Activated T-helper 2 cell treated with anti-CD3 and anti-CD28 coated beads, Interferon-gamma antibody, Interleukin-2, Interleukin-4, amounts not matched to agents 10 μg/mL and 5 μg/mL and 100 μg/mL, durations not matched to agents 14 hours and 24 hours and 36 hours (primary cell): ENCODE measurements around the gene NUP50. TPM values are rescaled to one million over a fixed set of nuclear protein-coding genes. Genes with fewer than 3 reads are reported as not detected.
A peak's percentile ranks its signal among the peaks of the same experiment; 100 is the strongest.

Experiments
- DNase-seq: peaks from one replicate; pipeline ENCODE4 v3.0.0; 2021; ENCODE audit warnings: low spot score
- H3K27ac Mint-ChIP-seq: one replicate; pipeline ENCODE4 v1.8.0; 2021; ENCODE audit warnings: mixed read lengths
- H3K27me3 Mint-ChIP-seq: one replicate; pipeline ENCODE4 v1.8.0; 2021; ENCODE audit warnings: low read depth, mixed read lengths
- H3K36me3 Mint-ChIP-seq: one replicate; pipeline ENCODE4 v1.8.0; 2021; ENCODE audit warnings: low read depth, mixed read lengths
- H3K4me1 Mint-ChIP-seq: one replicate; pipeline ENCODE4 v1.8.0; 2021; ENCODE audit warnings: low read depth, mixed read lengths
- H3K4me3 Mint-ChIP-seq: one replicate; pipeline ENCODE4 v1.8.0; 2021; ENCODE audit warnings: low read depth, mild to moderate bottlenecking, moderate library complexity, mixed read lengths
- H3K9me3 Mint-ChIP-seq: one replicate; pipeline ENCODE4 v1.8.0; 2021; ENCODE audit warnings: mixed read lengths
- intact Hi-C: fragments of 100-400 bp; cut with micrococcal nuclease; formaldehyde crosslinking; loops from one replicate; pipeline ENCODE4 v1.15.1; 2023
- total RNA-seq: library from RNA; stranded (reverse); gene quantifications from 2 replicates; pipeline ENCODE4 v1.2.3, GENCODE V29; 2022

NUP50 gene
- total RNA-seq = 150 and 165 TPM in 2 replicates

DNA sequence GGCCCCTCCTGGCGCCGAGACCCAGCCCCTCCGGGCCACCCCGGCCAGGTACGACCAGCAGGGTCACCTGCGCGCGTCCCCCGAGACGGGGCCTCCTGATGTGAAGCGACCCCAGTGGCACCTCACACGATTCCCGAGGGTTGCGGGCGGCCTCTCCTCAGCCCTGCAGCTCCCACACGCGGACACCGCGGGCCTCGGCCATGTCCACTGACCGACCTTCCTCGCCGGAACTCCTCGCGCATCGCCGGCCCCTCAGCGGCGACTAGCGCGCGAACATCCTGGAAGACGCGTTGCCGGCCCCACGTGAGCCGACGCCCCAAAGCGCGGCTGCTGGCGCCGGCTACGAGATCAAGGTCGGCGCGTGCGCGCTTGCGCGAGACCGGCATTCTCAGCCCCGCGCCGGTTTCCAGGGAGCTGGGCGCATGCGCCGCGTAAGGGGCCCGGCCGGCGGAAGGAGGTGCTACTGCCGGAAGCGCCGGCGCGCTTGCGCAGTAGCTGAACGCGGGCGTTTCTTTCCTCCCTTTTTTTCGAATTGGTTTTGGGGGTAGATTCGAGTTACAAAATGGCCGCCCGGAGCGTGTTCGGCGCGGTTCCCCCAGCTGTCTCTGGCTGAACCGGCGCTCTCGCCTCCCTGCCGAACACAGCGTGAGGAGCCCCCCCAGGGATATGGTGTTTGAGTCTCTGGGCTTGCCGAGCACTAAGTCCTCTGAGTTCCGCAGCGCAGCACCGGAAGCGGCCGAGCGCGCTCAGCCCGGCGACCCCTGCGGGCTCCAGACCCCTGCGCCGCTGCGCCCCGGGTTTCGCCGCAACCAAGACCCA lies at the start of gene NUP50:
Gene NUP50, plus strand, starts transcription at position 475 of the 819 bp plus-strand sequence. CDS start 4,253 bp downstream, outside the sequence.
- intact Hi-C loops = no loop called here
- Mint-ChIP-seq H3K4me1 (peaks cover 49% of the 10 kb centered on the region), H3K9me3 (no peaks in the 10 kb centered on the region), H3K4me3 (peak within 1 kb of the TSS; percentile 96), H3K36me3 (peaks cover 54% of the 10 kb centered on the region), H3K27ac (peak within 1 kb of the TSS; percentile 91), H3K27me3 (no peaks in the 10 kb centered on the region)
- peak; percentile 96 for DNase-seq

GRCh38 chr22:45120440-45120839 lies 43.3 kb upstream of the NUP50 start:
- H3K9me3 Mint-ChIP-seq = no peaks in the 10 kb centered on the region
- H3K4me3 Mint-ChIP-seq = no peak overlapping the region
- no peak overlapping the region for H3K27ac Mint-ChIP-seq
- intact Hi-C loops = no loop called here
- peaks cover 4% of the 10 kb centered on the region for H3K27me3 Mint-ChIP-seq
- DNase-seq = no peak
- no peaks in the 10 kb centered on the region for H3K36me3 Mint-ChIP-seq
- no peaks in the 10 kb centered on the region for H3K4me1 Mint-ChIP-seq

- no peaks in the 10 kb centered on the region for H3K36me3 Mint-ChIP-seq
- no peak for DNase-seq
- intact Hi-C loops = no loop called here
- H3K4me3 Mint-ChIP-seq = no peak overlapping the region
- H3K27ac Mint-ChIP-seq = no peak overlapping the region
- peaks cover 4% of the 10 kb centered on the region for H3K27me3 Mint-ChIP-seq
- H3K9me3 Mint-ChIP-seq = no peaks in the 10 kb centered on the region
- H3K4me1 Mint-ChIP-seq = no peaks in the 10 kb centered on the region
These were observed 42.8 kb upstream of the NUP50 start for GRCh38 chr22:45120931-45121330.

DNA sequence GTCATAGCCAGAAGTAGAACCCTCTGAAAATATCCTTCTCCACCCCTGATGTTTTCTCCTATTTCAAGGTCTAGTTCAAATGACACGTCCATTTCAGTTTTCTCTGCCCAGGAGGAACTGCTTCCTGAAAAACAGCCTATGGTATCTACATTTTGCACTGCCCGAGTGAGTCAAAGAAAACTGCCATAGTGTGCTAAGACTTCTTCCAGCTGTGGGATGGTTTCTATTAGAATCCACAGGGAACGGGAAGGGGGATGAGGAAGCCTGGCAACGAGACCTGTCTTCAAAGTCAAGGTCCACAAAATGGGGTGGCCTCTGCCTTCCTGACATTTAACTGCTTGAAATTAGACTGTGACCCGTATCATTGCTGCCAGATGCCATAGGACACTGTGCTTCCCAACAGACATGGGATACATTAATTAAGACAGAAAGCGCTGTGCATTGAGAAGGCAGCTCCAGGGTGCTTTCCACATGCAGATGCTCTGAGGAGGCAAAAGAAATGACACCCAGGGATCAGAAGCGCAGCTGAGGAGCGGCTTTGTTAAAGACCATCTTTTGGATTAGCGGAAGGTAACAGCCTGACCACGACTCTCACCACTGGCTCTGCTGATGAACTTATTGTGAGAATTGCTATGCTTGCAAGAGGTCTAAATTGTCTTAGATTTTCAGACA lies 39.4 kb upstream of the NUP50 start:
- H3K4me1 Mint-ChIP-seq = peaks cover 3% of the 10 kb centered on the region
- no peak for DNase-seq
- no peak overlapping the region for H3K27ac Mint-ChIP-seq
- H3K4me3 Mint-ChIP-seq = no peak overlapping the region
- H3K9me3 Mint-ChIP-seq = no peaks in the 10 kb centered on the region
- H3K27me3 Mint-ChIP-seq = peaks cover 6% of the 10 kb centered on the region
- intact Hi-C loops = no loop called here
- no peaks in the 10 kb centered on the region for H3K36me3 Mint-ChIP-seq

DNA sequence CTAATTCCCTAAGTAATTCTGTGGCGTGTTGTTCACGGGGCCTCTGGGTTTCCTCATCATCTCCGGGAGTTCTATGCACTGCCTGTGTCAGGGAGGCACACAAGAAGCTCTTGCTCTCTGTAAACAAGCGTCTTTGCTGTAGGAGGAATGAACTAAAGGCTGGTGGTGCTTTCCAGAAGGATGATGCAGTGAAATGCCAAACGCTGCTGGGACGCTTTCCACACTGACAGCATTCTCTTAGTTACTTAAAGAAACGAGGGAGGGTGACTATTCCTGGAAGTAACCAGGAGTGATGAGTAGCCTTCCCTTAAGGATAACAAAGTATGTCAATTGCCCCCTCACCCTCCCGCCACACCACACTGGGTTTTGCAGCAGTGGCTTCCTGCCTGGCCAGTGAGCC lies 38.5 kb upstream of the NUP50 start:
- DNase-seq = no peak
- no peak overlapping the region for H3K4me3 Mint-ChIP-seq
- peaks cover 9% of the 10 kb centered on the region for H3K4me1 Mint-ChIP-seq
- no peaks in the 10 kb centered on the region for H3K36me3 Mint-ChIP-seq
- intact Hi-C loops = no loop called here
- no peaks in the 10 kb centered on the region for H3K9me3 Mint-ChIP-seq
- peaks cover 6% of the 10 kb centered on the region for H3K27me3 Mint-ChIP-seq
- H3K27ac Mint-ChIP-seq = no peak overlapping the region

DNA sequence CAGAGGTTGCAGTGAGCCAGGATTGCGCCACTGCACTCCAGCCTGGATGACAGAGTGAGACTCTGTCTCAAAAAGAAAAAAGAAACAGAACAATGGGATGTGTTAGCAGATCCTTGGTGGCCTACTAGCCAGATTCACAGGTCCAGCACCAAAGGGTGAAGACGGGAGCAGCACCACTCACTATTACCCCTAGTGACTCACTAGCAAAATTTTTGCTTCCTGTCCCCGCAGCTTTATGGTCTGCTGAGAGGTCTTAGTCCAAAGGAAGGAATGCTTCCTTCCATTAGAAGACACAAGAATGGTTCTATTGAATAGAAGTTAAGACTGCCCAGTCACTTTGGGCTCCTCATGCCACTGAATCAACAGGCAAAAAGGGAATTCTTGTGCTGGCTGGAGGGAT lies 35.9 kb upstream of the NUP50 start:
- H3K27ac Mint-ChIP-seq = no peak overlapping the region
- peaks cover 17% of the 10 kb centered on the region for H3K4me1 Mint-ChIP-seq
- peaks cover 13% of the 10 kb centered on the region for H3K36me3 Mint-ChIP-seq
- no peak for DNase-seq
- no peaks in the 10 kb centered on the region for H3K9me3 Mint-ChIP-seq
- intact Hi-C loops = no loop called here
- H3K4me3 Mint-ChIP-seq = no peak overlapping the region
- H3K27me3 Mint-ChIP-seq = peaks cover 4% of the 10 kb centered on the region

- Mint-ChIP-seq H3K27me3 (peaks cover 4% of the 10 kb centered on the region), H3K4me1 (peaks cover 17% of the 10 kb centered on the region), H3K4me3 (no peak overlapping the region), H3K36me3 (peaks cover 27% of the 10 kb centered on the region), H3K27ac (peak overlapping the region; percentile 40), H3K9me3 (peaks cover 12% of the 10 kb centered on the region)
- intact Hi-C loops = no loop called here
- no peak for DNase-seq
These were observed 33.8 kb upstream of the NUP50 start for GRCh38 chr22:45129703-45130524.

GRCh38 chr22:45130891-45131290 lies 32.8 kb upstream of the NUP50 start:
- H3K27me3 Mint-ChIP-seq = peaks cover 2% of the 10 kb centered on the region
- H3K36me3 Mint-ChIP-seq = peaks cover 33% of the 10 kb centered on the region
- peaks cover 16% of the 10 kb centered on the region for H3K9me3 Mint-ChIP-seq
- intact Hi-C loops = no loop called here
- peaks cover 19% of the 10 kb centered on the region for H3K4me1 Mint-ChIP-seq
- no peak for DNase-seq
- peak overlapping the region; percentile 74 for H3K27ac Mint-ChIP-seq
- no peak overlapping the region for H3K4me3 Mint-ChIP-seq

GRCh38 chr22:45131749-45132148 lies 32.0 kb upstream of the NUP50 start:
- Mint-ChIP-seq H3K27ac (no peak overlapping the region), H3K4me3 (no peak overlapping the region), H3K4me1 (peaks cover 25% of the 10 kb centered on the region), H3K36me3 (peaks cover 36% of the 10 kb centered on the region), H3K27me3 (no peaks in the 10 kb centered on the region), H3K9me3 (peaks cover 16% of the 10 kb centered on the region)
- no peak for DNase-seq
- intact Hi-C loops = no loop called here

DNA sequence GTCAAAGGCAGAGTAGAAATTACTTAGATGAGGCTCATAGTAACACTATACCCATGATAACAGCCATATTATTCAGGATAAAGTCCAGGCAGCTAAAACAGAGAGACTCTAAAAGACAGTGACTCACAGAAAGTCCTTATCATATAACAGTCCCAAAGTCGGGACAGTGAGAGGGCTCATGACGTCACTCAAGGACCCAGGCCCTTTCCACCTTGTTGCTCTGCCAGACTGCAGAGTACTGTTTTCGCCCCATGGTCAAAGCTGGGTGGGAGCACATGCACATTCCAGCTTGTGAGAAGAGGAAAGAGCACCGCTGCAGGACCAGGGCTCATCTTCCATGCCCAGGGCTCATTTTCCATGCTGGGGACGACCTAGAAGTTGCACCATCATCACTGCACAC lies 29.4 kb upstream of the NUP50 start:
- peaks cover 16% of the 10 kb centered on the region for H3K9me3 Mint-ChIP-seq

DNA sequence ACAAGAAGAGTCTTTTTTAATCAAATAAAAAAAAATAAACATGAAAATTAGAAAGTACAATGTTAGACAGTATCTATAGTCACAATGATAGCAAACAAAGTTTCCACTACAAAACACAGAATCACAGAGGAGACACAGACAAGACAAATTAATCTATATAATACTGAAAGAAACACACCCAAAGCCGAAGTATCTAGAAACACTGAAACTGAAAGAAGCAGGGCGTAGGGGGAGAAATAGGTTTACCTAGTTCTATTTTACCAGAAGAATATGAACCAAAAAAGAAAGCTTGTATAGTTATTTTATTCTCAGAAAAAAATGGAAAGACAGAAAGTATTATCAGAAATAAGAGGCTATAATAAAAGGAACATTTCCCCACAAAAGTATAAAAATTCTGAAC lies 27.1 kb upstream of the NUP50 start:
- Mint-ChIP-seq H3K4me3 (no peak overlapping the region), H3K9me3 (peaks cover 16% of the 10 kb centered on the region), H3K27ac (no peak overlapping the region), H3K4me1 (peaks cover 9% of the 10 kb centered on the region), H3K36me3 (peaks cover 40% of the 10 kb centered on the region), H3K27me3 (no peaks in the 10 kb centered on the region)
- no peak for DNase-seq
- intact Hi-C loops = no loop called here

More for the DNA sequence above, 29.4 kb upstream of the NUP50 start:
- Mint-ChIP-seq H3K4me1 (peaks cover 23% of the 10 kb centered on the region), H3K27me3 (no peaks in the 10 kb centered on the region), H3K27ac (no peak overlapping the region), H3K36me3 (peaks cover 36% of the 10 kb centered on the region), H3K4me3 (no peak overlapping the region)
- intact Hi-C loops = no loop called here
- DNase-seq = no peak

DNA sequence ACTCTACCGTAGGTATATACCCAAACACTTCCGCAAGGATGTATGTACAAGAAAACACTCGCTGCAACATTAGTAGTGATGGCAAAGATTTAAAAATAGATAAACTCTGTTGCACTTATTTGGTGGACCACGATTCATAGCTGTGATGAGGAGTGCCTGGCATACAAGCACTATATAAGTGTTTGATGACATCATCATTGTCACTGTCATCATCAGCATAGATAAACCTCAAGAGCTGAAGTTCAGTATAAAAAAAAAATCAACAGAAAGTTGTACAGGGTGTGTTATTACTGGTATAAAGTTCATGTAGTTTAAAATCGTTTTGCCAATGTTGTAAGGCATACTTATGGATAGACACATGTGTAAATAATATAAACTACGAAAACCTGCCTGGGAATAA lies 24.0 kb upstream of the NUP50 start:
- H3K9me3 Mint-ChIP-seq = peaks cover 6% of the 10 kb centered on the region
- H3K4me1 Mint-ChIP-seq = peaks cover 9% of the 10 kb centered on the region
- H3K27me3 Mint-ChIP-seq = no peaks in the 10 kb centered on the region
- peaks cover 20% of the 10 kb centered on the region for H3K36me3 Mint-ChIP-seq
- no peak overlapping the region for H3K4me3 Mint-ChIP-seq
- H3K27ac Mint-ChIP-seq = no peak overlapping the region
- DNase-seq = no peak
- intact Hi-C loops = no loop called here
